Measurements from ENCODE around the gene SLC52A3. TPM values are rescaled to one million over a fixed set of nuclear protein-coding genes. Genes with fewer than 3 reads are reported as not detected.

SLC52A3 gene
- total and polyA plus RNA-seq, 2 of the 13 experiments (the other 11 are each of a cell fraction or from before 2014, with no cell fraction given), result 0.03 TPM; not detected in 1

DNA sequence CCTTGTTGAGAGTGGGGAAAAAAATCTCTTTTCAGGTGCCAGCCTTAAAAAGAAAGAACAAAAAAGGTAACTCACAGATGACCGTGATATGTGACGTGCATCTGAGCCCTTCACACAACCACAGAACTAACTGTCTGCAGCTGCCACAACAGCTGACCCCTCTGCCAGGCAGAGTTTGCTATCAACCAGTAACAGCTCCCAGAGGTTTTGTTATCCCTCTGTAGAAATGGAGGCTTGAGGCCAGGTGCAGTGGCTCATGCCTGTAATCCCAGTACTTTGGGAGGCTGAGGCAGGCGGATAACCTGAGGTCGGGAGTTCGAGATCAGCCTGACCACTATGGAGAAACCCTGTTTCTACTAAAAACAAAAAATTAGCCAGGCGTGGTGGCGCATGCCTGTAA is 42.8 kb downstream of the SLC52A3 start (continued):
- TF ChIP-seq, protein P1, sequence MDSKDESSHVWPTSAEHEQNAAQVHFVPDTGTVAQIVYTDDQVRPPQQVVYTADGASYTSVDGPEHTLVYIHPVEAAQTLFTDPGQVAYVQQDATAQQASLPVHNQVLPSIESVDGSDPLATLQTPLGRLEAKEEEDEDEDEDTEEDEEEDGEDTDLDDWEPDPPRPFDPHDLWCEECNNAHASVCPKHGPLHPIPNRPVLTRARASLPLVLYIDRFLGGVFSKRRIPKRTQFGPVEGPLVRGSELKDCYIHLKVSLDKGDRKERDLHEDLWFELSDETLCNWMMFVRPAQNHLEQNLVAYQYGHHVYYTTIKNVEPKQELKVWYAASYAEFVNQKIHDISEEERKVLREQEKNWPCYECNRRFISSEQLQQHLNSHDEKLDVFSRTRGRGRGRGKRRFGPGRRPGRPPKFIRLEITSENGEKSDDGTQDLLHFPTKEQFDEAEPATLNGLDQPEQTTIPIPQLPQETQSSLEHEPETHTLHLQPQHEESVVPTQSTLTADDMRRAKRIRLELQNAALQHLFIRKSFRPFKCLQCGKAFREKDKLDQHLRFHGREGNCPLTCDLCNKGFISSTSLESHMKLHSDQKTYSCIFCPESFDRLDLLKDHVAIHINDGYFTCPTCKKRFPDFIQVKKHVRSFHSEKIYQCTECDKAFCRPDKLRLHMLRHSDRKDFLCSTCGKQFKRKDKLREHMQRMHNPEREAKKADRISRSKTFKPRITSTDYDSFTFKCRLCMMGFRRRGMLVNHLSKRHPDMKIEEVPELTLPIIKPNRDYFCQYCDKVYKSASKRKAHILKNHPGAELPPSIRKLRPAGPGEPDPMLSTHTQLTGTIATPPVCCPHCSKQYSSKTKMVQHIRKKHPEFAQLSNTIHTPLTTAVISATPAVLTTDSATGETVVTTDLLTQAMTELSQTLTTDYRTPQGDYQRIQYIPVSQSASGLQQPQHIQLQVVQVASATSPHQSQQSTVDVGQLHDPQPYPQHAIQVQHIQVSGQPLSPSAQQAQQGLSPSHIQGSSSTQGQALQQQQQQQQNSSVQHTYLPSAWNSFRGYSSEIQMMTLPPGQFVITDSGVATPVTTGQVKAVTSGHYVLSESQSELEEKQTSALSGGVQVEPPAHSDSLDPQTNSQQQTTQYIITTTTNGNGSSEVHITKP (CRISPR knock-in tag; IDR thresholded peaks at IDR 0.05; ENCODE audit: low read depth), result no peak
- TF ChIP-seq, protein P2, sequence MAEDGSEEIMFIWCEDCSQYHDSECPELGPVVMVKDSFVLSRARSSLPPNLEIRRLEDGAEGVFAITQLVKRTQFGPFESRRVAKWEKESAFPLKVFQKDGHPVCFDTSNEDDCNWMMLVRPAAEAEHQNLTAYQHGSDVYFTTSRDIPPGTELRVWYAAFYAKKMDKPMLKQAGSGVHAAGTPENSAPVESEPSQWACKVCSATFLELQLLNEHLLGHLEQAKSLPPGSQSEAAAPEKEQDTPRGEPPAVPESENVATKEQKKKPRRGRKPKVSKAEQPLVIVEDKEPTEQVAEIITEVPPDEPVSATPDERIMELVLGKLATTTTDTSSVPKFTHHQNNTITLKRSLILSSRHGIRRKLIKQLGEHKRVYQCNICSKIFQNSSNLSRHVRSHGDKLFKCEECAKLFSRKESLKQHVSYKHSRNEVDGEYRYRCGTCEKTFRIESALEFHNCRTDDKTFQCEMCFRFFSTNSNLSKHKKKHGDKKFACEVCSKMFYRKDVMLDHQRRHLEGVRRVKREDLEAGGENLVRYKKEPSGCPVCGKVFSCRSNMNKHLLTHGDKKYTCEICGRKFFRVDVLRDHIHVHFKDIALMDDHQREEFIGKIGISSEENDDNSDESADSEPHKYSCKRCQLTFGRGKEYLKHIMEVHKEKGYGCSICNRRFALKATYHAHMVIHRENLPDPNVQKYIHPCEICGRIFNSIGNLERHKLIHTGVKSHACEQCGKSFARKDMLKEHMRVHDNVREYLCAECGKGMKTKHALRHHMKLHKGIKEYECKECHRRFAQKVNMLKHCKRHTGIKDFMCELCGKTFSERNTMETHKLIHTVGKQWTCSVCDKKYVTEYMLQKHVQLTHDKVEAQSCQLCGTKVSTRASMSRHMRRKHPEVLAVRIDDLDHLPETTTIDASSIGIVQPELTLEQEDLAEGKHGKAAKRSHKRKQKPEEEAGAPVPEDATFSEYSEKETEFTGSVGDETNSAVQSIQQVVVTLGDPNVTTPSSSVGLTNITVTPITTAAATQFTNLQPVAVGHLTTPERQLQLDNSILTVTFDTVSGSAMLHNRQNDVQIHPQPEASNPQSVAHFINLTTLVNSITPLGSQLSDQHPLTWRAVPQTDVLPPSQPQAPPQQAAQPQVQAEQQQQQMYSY (CRISPR knock-in tag; IDR thresholded peaks at IDR 0.05), result no peak
- TF ChIP-seq ZBTB20 (CRISPR knock-in tag; IDR thresholded peaks at IDR 0.05; ENCODE audit: borderline replicate concordance, low read depth) (no peak), ZNF749 (CRISPR knock-in tag; IDR thresholded peaks at IDR 0.05; ENCODE audit: borderline replicate concordance) (no peak), NR2F2 (IDR thresholded peaks at IDR 0.05; ENCODE audit: borderline replicate concordance, low read depth) (no peak), ZNF121 (CRISPR knock-in tag; IDR thresholded peaks at IDR 0.05) (no peak), ZNF788 (CRISPR knock-in tag; IDR thresholded peaks at IDR 0.05; ENCODE audit: borderline replicate concordance) (no peak), ZNF616 (CRISPR knock-in tag; IDR thresholded peaks at IDR 0.05; ENCODE audit: low read depth) (no peak), ZNF83 (CRISPR knock-in tag; IDR thresholded peaks at IDR 0.05; ENCODE audit: borderline replicate concordance) (no peak)
- TF ChIP-seq, protein P3, sequence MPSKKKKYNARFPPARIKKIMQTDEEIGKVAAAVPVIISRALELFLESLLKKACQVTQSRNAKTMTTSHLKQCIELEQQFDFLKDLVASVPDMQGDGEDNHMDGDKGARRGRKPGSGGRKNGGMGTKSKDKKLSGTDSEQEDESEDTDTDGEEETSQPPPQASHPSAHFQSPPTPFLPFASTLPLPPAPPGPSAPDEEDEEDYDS (CRISPR knock-in tag; IDR thresholded peaks at IDR 0.05), result no peak
